Activated T-helper 1 cell treated with anti-CD3 and anti-CD28 coated beads, Interleukin-12 subunit alpha, Interleukin-12 subunit beta, Interleukin-2, Interleukin-4 antibody, amounts not matched to agents 30 ng/mL and 10 ng/mL and 1 ng/mL, durations not matched to agents 14 hours and 24 hours and 36 hours (primary cell): ENCODE measurements around the gene CAB39. TPM values are rescaled to one million over a fixed set of nuclear protein-coding genes. Genes with fewer than 3 reads are reported as not detected.

Source experiments
- DNase-seq: peaks from one replicate; pipeline ENCODE4 v3.0.0; 2021; ENCODE audit warnings: low spot score
- H3K27ac Mint-ChIP-seq: one replicate; pipeline ENCODE4 v1.8.0; 2021; ENCODE audit warnings: mild to moderate bottlenecking, mixed read lengths
- H3K27me3 Mint-ChIP-seq: one replicate; pipeline ENCODE4 v1.8.0; 2022; ENCODE audit warnings: mild to moderate bottlenecking, moderate library complexity, mixed read lengths; ENCODE audit not compliant: insufficient read depth
- H3K36me3 Mint-ChIP-seq: one replicate; pipeline ENCODE4 v1.8.0; 2021; ENCODE audit warnings: low read depth, mixed read lengths
- H3K4me1 Mint-ChIP-seq: one replicate; pipeline ENCODE4 v1.8.0; 2021; ENCODE audit warnings: low read depth, mixed read lengths
- H3K4me3 Mint-ChIP-seq: one replicate; pipeline ENCODE4 v1.8.0; 2021; ENCODE audit warnings: mild to moderate bottlenecking, moderate library complexity, mixed read lengths
- H3K9me3 Mint-ChIP-seq: one replicate; pipeline ENCODE4 v1.8.0; 2021; ENCODE audit warnings: mixed read lengths
- intact Hi-C: fragments of 100-400 bp; cut with micrococcal nuclease; formaldehyde crosslinking; loops from one replicate; pipeline ENCODE4 v1.15.1; 2024
- total RNA-seq: library from RNA; stranded (reverse); gene quantifications from 2 replicates; pipeline ENCODE4 v1.2.3, GENCODE V29; 2022

CAB39 gene
- 168 and 170 TPM in 2 replicates for total RNA-seq

DNA sequence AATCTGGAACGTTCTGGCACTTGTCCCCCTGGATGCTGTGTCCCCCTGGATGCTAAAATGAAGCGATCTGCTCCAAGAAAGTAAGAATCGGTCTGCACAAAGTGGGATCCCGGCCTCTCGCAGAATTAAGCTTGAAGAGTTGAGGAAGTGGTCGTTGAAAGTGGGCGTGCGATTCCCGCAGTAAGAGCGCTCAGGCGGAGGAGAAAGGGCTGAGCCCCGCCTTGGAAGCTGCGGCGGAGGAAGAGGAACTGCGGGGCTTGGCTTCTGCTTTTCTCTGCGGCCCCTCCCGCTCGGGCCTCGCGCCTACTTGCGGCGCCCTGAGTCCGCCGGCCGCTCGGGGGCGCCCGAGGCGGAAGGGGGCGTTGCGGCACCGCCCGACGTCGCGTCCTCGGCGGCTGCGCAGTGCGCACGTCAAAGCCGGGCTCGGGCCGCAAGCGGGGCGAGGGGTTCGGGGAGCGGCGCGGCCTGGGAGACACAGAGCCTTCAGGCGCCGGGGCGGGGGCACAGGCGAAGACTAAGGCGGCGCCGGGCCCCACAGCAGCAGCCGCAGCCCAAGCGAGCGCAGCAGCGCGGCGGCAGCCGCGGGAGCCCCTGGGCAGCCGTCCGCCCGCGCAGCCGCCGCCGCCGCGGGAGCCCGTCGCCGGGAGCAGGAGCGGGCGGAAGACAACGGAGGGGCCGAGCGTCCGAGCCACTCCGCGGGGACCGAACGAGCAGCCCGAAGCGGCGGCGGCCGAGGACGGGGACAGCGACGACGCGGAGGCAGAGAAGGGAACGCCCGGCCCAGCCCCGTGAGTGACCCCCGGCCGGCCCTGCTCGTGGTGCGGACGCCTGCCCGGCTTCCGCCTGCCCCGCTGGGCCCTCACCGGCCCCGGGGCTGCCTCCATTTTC, at the start of gene CAB39:
CAB39 (plus strand) TSS at position 400 of the 888 bp plus-strand sequence. CDS start 47,160 bp downstream, outside the sequence.
- Mint-ChIP-seq H3K36me3 (peaks cover 30% of the 10 kb centered on the region), H3K4me1 (peaks cover 44% of the 10 kb centered on the region), H3K4me3 (peak within 1 kb of the TSS; percentile 99), H3K27me3 (no peaks in the 10 kb centered on the region), H3K9me3 (no peaks in the 10 kb centered on the region), H3K27ac (peak within 1 kb of the TSS; percentile 98)
- peak; percentile 89 for DNase-seq
- intact Hi-C loops, result loop anchor here (1.0 to 5.0 kb wide), 7 partner anchors 44 to 704 kb away; partner anchors contain the start of genes SLC16A14, SP100 and SP110

DNA sequence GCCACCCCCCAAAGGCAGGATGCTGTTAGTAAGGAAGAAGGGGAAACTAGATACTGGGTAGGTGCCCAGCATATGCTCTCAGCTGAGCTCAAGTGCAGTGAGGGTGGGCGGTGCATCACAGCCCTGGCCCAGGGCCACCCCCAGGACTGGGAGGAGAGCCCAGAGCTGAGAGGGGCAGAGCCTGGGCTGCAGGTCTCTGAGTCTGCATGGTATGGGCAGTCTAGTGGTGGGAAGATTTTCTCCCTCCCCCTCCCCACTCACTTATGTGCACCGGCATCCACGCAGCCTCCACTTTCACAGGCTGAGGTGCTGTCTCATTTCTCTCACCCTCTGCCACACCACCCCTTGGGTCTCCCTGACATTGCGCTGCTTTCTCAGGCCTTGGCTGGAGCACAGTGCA, 48.5 kb upstream of the CAB39 start:
- Mint-ChIP-seq H3K27ac (peak overlapping the region; percentile 99), H3K36me3 (peaks cover 1% of the 10 kb centered on the region), H3K9me3 (no peaks in the 10 kb centered on the region), H3K27me3 (no peaks in the 10 kb centered on the region), H3K4me1 (peaks cover 90% of the 10 kb centered on the region), H3K4me3 (peak overlapping the region; percentile 47)
- DNase-seq, result no peak
- intact Hi-C loops, result loop anchor here (5.0 kb wide), 1 partner anchor 37 kb away; no protein-coding TSS in a partner anchor

DNA sequence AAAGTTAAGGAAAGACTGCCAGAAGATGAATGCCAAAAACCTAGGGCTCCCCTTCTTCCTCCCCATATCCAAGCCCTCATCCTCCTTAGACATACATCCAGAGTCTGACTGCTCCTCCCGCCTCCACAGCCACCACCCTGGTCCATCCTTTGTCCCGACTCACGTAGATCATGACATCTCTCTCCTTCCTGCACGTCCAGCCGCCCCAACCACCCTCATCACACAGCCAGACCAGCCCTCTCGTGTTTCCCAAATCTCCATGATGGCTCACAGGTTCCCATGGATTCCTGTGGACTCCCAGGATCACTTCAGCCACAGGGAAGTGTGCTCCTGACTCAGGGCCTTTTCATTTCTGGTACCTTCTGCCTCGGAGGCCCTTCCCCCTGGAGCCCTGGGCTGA, 47.8 kb upstream of the CAB39 start:
- intact Hi-C loops, result loop anchor here (5.0 kb wide), 1 partner anchor 38 kb away; no protein-coding TSS in a partner anchor
- Mint-ChIP-seq H3K4me3 (peak overlapping the region; percentile 70), H3K27ac (peak overlapping the region; percentile 99), H3K36me3 (peaks cover 1% of the 10 kb centered on the region), H3K27me3 (no peaks in the 10 kb centered on the region), H3K9me3 (no peaks in the 10 kb centered on the region), H3K4me1 (peaks cover 90% of the 10 kb centered on the region)
- no peak for DNase-seq

DNA sequence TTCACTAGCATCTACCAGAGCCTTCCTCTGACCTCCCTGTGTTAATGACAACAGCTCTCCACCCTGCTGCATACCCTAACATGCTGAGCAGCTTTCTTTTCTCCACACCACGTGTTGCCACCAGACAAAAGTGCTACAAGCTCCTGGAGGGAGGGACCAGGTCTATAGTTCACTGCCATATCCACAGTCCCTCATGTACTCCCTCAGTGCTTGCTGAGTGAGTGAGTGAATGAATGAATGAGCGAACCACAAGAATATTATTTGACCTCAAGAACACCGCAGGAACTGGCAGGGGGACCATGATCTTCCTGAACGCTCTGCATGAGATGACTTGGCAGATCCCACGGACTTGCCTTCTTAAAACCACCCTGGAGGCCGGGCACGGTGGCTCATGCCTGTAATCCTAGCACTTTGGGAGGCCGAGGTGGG, 47.4 kb upstream of the CAB39 start:
- Mint-ChIP-seq H3K9me3 (no peaks in the 10 kb centered on the region), H3K4me3 (peak overlapping the region; percentile 70), H3K27me3 (no peaks in the 10 kb centered on the region), H3K27ac (peak overlapping the region; percentile 99), H3K4me1 (peaks cover 93% of the 10 kb centered on the region), H3K36me3 (peaks cover 1% of the 10 kb centered on the region)
- intact Hi-C loops, result no loop called here
- DNase-seq, result no peak

DNA sequence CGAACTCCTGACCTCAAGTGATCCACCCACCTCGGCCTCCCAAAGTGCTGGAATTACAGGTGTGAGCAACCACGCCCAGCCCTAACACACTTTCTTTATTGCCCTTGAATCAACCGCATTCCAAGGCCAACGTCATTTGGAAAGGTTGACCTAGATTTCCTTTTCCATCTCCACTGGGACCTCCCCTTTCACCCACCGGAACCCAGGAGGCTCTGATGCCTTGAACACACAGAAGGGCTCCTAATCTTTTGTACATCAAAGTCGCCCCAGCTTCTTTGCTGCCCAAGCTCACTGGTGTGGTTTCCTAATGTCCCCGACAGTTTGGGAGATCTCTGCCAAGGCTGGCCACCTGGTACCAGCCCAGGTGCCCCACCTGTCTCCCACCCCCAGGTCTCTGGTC, 46.2 kb upstream of the CAB39 start:
- Mint-ChIP-seq H3K4me1 (peaks cover 93% of the 10 kb centered on the region), H3K36me3 (peaks cover 4% of the 10 kb centered on the region), H3K27ac (peak overlapping the region; percentile 91), H3K9me3 (no peaks in the 10 kb centered on the region), H3K27me3 (no peaks in the 10 kb centered on the region), H3K4me3 (no peak overlapping the region)
- intact Hi-C loops, result no loop called here
- no peak for DNase-seq

DNA sequence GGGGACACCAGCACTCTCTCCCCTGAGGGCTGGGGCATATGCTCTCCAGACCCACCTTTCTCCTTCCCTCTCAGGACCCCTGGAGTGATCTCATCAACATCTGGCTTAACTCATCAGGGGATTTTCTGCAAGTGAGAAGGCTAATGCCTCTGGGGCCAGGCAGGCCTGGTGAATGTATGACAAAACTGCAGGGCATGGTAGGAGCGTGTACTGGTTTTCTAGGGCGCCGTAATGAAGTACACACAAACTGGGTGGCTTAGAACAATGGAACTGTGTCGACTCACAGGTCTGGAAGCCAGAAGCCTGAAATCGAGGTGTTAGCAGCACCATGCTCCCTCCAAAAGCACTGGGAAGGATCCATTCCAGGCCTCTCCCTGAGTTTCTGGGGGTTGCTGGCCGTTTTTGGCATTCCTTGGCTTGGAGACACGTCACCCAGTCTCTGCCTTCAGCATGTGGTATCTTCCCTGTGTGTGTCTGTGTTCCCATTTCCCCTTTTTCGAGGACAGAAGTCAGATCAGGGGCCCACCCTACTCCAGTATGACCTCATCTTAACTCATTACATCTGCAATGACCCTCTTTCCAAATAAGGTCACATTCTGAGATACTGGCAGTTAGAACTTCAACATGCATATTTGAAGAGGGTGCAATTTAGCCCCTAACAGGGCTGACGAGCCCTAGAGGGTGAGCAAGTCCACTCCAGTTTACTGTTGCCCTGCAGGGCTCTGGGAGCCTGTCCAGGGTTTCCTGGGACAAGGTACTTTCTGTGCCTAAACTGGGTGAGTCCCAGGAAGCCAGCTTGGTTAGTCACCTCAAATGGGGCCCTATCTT, 45.5 kb upstream of the CAB39 start:
- Mint-ChIP-seq H3K4me1 (peaks cover 89% of the 10 kb centered on the region), H3K27me3 (no peaks in the 10 kb centered on the region), H3K36me3 (peaks cover 5% of the 10 kb centered on the region), H3K4me3 (peak overlapping the region; percentile 15), H3K27ac (peak overlapping the region; percentile 91), H3K9me3 (no peaks in the 10 kb centered on the region)
- DNase-seq, result no peak
- intact Hi-C loops, result no loop called here

DNA sequence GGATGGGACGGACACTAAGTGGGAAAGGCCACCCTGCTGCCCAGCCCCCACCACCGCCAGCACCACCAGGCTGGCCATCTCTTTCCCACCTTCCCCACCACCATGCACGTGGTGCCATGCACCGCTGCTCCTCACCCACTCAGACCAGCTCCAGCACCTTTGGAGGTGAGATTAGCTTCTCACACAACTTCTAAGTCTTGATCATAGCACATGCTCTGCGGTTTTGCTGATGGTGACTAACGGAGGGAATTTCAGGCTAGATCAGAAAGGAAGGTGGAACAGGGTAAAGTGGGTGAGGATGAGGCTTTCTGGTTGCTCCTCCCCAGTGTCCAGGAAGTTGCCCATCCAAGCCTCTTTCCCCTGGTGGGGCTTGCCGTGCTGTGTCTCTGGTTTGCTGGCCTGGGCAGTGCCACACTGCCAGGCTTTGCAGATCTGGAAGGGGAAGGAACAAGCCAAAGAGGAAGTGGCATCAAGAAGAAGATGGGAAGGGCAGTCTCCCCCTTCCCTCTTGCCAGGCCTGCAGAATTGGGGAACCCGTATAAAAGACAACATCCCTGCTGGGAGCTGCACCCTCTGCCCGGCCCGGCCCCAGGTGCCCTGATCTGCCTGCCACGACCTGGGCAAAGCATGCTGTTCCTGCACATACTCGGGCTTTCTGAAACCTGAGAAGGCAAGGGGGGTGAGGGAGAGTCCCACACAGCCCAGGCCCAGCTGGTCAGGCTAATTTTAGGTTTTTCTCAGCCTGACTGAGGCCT, 44.3 kb upstream of the CAB39 start:
- no peaks in the 10 kb centered on the region for H3K9me3 Mint-ChIP-seq
- H3K27me3 Mint-ChIP-seq, result no peaks in the 10 kb centered on the region
- peak overlapping the region; percentile 56 for H3K4me3 Mint-ChIP-seq
- peaks cover 4% of the 10 kb centered on the region for H3K36me3 Mint-ChIP-seq
- peak overlapping the region; percentile 91 for H3K27ac Mint-ChIP-seq
- DNase-seq, result no peak
- intact Hi-C loops, result loop anchor here (1.0 to 2.0 kb wide), 2 partner anchors 9 to 44 kb away; partner anchors contain the start of gene CAB39
- H3K4me1 Mint-ChIP-seq, result peaks cover 77% of the 10 kb centered on the region

DNA sequence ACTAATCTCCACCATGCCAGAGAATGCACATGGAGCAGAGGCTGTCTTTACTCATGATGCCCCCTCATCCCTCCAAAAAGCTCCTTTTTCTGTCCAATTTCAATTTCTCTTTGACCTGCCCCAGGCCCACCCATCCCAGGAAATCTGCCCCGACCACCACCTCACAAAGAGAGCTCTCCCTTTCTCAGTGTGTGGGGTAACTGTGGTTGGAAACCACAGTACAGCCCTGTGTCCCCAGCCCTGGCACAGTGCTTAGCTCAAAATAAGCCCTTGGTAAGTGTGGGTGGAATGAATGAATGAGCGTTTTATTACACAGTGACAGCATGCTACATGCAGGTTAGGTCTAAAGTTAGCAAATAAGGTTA, 43.7 kb upstream of the CAB39 start:
- H3K9me3 Mint-ChIP-seq, result no peaks in the 10 kb centered on the region
- H3K27ac Mint-ChIP-seq, result peak overlapping the region; percentile 91
- H3K27me3 Mint-ChIP-seq, result no peaks in the 10 kb centered on the region
- H3K36me3 Mint-ChIP-seq, result peaks cover 3% of the 10 kb centered on the region
- H3K4me3 Mint-ChIP-seq, result peak overlapping the region; percentile 2
- intact Hi-C loops, result loop anchor here (1.0 to 2.0 kb wide), 2 partner anchors 10 to 44 kb away; partner anchors contain the start of gene CAB39
- peaks cover 74% of the 10 kb centered on the region for H3K4me1 Mint-ChIP-seq
- DNase-seq, result no peak

DNA sequence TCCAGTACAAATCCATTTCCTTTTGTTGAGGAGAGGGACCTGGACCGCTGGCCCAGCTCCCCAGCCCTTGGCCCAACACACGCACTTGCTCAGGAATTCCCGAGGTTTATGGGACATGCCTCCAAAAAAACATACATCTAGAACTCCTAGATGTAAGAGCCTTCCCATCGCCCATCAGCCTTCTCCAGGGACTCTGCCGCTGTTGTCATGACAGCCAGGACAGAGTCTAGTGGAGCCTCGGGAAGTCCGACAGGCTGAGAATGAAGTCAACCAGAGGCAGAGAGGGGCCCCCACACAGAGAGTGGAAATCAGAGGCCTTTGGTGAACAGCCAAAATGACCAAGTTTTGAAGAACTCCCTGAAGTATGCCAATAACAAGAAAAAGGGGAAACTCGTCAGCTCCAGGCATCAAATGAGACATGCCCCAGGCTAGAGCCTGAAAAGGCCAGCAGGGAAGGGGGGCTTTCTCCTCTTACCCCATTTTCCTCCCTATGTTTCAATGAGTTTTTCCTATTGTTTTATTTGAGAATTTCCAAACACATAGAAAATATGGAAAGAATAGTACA, 43.2 kb upstream of the CAB39 start:
- Mint-ChIP-seq H3K27ac (peak overlapping the region; percentile 91), H3K27me3 (no peaks in the 10 kb centered on the region), H3K4me3 (peak overlapping the region; percentile 51), H3K4me1 (peaks cover 74% of the 10 kb centered on the region), H3K9me3 (no peaks in the 10 kb centered on the region), H3K36me3 (peaks cover 3% of the 10 kb centered on the region)
- no peak for DNase-seq
- intact Hi-C loops, result loop anchor here (2.0 kb wide), 1 partner anchor 43 kb away; the partner anchor contains the start of gene CAB39

DNA sequence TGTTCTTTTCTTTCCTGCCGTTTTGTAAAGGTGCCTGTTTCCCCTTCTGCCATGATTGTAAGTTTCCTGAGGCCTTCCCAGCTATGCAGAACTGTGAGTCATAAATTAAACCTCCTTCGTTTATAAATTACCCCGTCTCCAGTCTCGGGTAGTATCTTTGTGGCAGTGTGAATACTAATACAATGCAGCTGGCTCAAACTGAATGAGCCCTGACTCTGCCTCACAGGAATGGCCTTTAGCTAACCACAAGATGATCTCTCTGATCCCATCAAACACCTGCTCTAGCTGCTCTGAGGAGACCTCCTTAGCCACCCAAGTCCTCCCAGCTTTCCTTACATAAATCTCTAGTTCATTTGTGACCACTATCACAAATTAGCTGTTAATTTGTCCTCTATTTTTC, 41.5 kb upstream of the CAB39 start:
- H3K27ac Mint-ChIP-seq, result peak overlapping the region; percentile 50
- H3K27me3 Mint-ChIP-seq, result no peaks in the 10 kb centered on the region
- H3K36me3 Mint-ChIP-seq, result peaks cover 3% of the 10 kb centered on the region
- no peak for DNase-seq
- H3K4me1 Mint-ChIP-seq, result peaks cover 75% of the 10 kb centered on the region
- H3K4me3 Mint-ChIP-seq, result no peak overlapping the region
- intact Hi-C loops, result no loop called here
- no peaks in the 10 kb centered on the region for H3K9me3 Mint-ChIP-seq

DNA sequence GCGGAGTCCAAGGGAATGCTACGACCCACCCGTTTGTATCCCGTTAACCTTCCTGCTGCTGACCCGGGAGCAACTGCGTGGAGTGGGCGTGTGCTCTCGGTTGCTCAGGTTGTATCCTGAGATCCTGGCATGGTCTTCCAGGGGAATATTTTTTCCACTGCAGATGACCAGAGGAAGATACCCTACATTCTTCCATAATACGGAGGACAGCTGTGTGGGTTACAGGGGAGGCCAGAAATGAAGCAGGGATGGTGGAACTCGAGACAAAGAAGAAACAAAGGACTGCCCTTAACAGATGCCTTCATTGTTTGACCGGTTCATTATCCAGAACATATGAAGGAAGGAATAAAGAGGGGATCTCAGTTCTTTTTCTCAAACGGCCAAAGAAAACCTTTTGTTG, 39.8 kb upstream of the CAB39 start:
- intact Hi-C loops, result no loop called here
- H3K4me1 Mint-ChIP-seq, result peaks cover 73% of the 10 kb centered on the region

DNA sequence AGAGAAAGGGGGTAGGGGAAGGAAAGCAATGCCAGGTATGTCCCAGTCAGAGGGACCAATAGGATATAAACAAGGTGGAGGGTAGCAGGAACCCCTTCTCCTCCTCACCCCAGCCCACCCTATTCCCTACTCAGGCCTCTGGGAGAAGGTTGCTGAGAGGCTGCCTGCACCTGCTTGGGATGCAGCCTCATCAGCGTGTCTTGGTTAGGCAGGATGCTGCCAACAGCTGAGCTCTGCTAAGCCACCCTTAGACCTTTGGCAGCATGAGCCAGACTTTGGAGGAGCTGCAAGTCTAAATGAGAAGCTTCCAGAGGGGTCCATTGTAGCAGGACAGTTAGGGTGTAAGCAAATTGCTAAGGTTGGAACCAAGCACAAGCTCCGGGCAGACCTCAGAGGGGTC, 38.2 kb upstream of the CAB39 start:
- H3K4me1 Mint-ChIP-seq, result peaks cover 70% of the 10 kb centered on the region
- intact Hi-C loops, result no loop called here
- no peak overlapping the region for H3K27ac Mint-ChIP-seq
- H3K36me3 Mint-ChIP-seq, result peaks cover 13% of the 10 kb centered on the region
- H3K9me3 Mint-ChIP-seq, result peaks cover 17% of the 10 kb centered on the region
- H3K4me3 Mint-ChIP-seq, result no peak overlapping the region
- no peaks in the 10 kb centered on the region for H3K27me3 Mint-ChIP-seq
- no peak for DNase-seq

More for the DNA sequence above, 39.8 kb upstream of the CAB39 start:
- peaks cover 7% of the 10 kb centered on the region for H3K36me3 Mint-ChIP-seq
- no peaks in the 10 kb centered on the region for H3K27me3 Mint-ChIP-seq
- no peak overlapping the region for H3K4me3 Mint-ChIP-seq
- DNase-seq, result no peak
- H3K27ac Mint-ChIP-seq, result no peak overlapping the region
- peaks cover 6% of the 10 kb centered on the region for H3K9me3 Mint-ChIP-seq
